IMR-90 (cell line): ENCODE measurements around the gene TNNT1. TPM values are rescaled to one million over a fixed set of nuclear protein-coding genes. Genes with fewer than 3 reads are reported as not detected.

Source experiments
- ATAC-seq: fragments of 200-7000 bp; cut with Tn5 transposase; 2 replicates; pipeline ENCODE4 v1.9.1; 2020; ENCODE audit warnings: low read depth, mild to moderate bottlenecking, moderate library complexity
- BruUV-seq: library from RNA; stranded (reverse); fragments of 400-500 nt; replicated peaks from 2 replicates; lab custom pipeline; 2021; lab: Mats Ljungman, UMichigan
- CTCF ChIA-PET: fragments of 300-600 bp; formaldehyde crosslinking; extraction: SDS; loops from one replicate; lab custom pipeline; 2021; ENCODE audit warnings: antibody characterized with exemption; lab: Yijun Ruan, JAX
- POLR2A ChIA-PET: fragments of 300-600 bp; sonication (Branson Sonifier 250); formaldehyde crosslinking; loops from one replicate; lab custom pipeline; 2022; ENCODE audit warnings: antibody characterized with exemption; ENCODE audit not compliant: unreplicated experiment; lab: Charles Lee
- DNase-seq: peaks from one replicate; pipeline ENCODE4 v3.0.0; 2013
- H2AFZ ChIP-seq: replicated peaks from 2 replicates; pipeline ENCODE3; 2013; ENCODE audit warnings: low read length, mild to moderate bottlenecking; ENCODE audit not compliant: poor library complexity
- H2AK5ac ChIP-seq: 2 replicates; pipeline ENCODE4 v1.6.1; 2013; ENCODE audit warnings: low read depth, low read length, inconsistent platforms
- H2AK9ac ChIP-seq: replicated peaks from 2 replicates; pipeline ENCODE3; 2013; ENCODE audit warnings: mild to moderate bottlenecking, low read depth, low read length, moderate library complexity; ENCODE audit not compliant: poor library complexity
- H2BK120ac ChIP-seq: 2 replicates; pipeline ENCODE4 v1.6.1; 2013; ENCODE audit warnings: low read depth, low read length, inconsistent platforms
- H2BK15ac ChIP-seq: 3 replicates; pipeline ENCODE4 v1.6.1; 2013; ENCODE audit warnings: low read depth, low read length, inconsistent platforms
- H2BK20ac ChIP-seq: 2 replicates; pipeline ENCODE4 v1.6.1; 2013; ENCODE audit warnings: low read depth, mild to moderate bottlenecking, inconsistent platforms, low read length, moderate library complexity
- H2BK5ac ChIP-seq: 2 replicates; pipeline ENCODE4 v1.6.1; 2013; ENCODE audit warnings: mild to moderate bottlenecking, low read depth, low read length, inconsistent platforms; ENCODE audit not compliant: poor library complexity, severe bottlenecking
- H3K14ac ChIP-seq: replicated peaks from 2 replicates; pipeline ENCODE4 v1.6.1; 2013; ENCODE audit warnings: low read depth, low read length, inconsistent platforms
- H3K18ac ChIP-seq: 2 replicates; pipeline ENCODE4 v1.6.1; 2013; ENCODE audit warnings: low read depth, low read length, control low read depth
- H3K23ac ChIP-seq: 2 replicates; pipeline ENCODE4 v1.6.1; 2013; ENCODE audit warnings: low read depth, low read length, inconsistent platforms
- H3K27ac ChIP-seq: 2 replicates; pipeline ENCODE4 v1.5.1; 2013; ENCODE audit warnings: mild to moderate bottlenecking, control low read depth, low read length; ENCODE audit not compliant: insufficient read depth
- H3K27me3 ChIP-seq: 2 replicates; pipeline ENCODE4 v1.6.1; 2013; ENCODE audit warnings: low read length; ENCODE audit not compliant: control insufficient read depth, insufficient read depth
- H3K36me3 ChIP-seq: 2 replicates; pipeline ENCODE4 v1.6.1; 2013; ENCODE audit warnings: low read length, mixed read lengths; ENCODE audit not compliant: control insufficient read depth, insufficient read depth
- H3K4ac ChIP-seq: 2 replicates; pipeline ENCODE4 v1.6.1; 2013; ENCODE audit warnings: low read depth, low read length, inconsistent platforms
- H3K4me1 ChIP-seq: 2 replicates; pipeline ENCODE4 v1.6.1; 2013; ENCODE audit warnings: low read length, mixed read lengths; ENCODE audit not compliant: control insufficient read depth, insufficient read depth
- H3K4me2 ChIP-seq: 2 replicates; pipeline ENCODE4 v1.6.1; 2013; ENCODE audit warnings: low read depth, mild to moderate bottlenecking, control low read depth, low read length, moderate library complexity
- H3K4me3 ChIP-seq: 2 replicates; pipeline ENCODE4 v1.5.1; 2013; ENCODE audit warnings: low read depth, mild to moderate bottlenecking, control low read depth, low read length, moderate library complexity; ENCODE audit not compliant: insufficient read depth
- H3K56ac ChIP-seq: 2 replicates; pipeline ENCODE4 v1.6.1; 2013; ENCODE audit warnings: low read length, inconsistent platforms; ENCODE audit not compliant: insufficient read depth; ENCODE audit errors: extremely low read depth
- H3K79me1 ChIP-seq, 2 experiments: 2 replicates each; pipeline ENCODE4 v1.6.1; 2013; ENCODE audit warnings: low read length in 2 of 2, inconsistent platforms in 1 of 2, low read depth in 1 of 2
- H3K9ac ChIP-seq: 2 replicates; pipeline ENCODE4 v1.6.1; 2013; ENCODE audit warnings: low read depth, low read length, control low read depth
- H3K9me1 ChIP-seq: 2 replicates; pipeline ENCODE4 v1.6.1; 2013; ENCODE audit warnings: low read length, inconsistent platforms; ENCODE audit not compliant: insufficient read depth
- H3K9me3 ChIP-seq: 2 replicates; pipeline ENCODE4 v1.6.1; 2013; ENCODE audit warnings: low read length; ENCODE audit not compliant: control insufficient read depth, insufficient read depth
- H4K20me1 ChIP-seq: 2 replicates; pipeline ENCODE4 v1.6.1; 2013; ENCODE audit warnings: low read length, inconsistent platforms; ENCODE audit not compliant: insufficient read depth
- H4K5ac ChIP-seq: 2 replicates; pipeline ENCODE4 v1.6.1; 2013; ENCODE audit warnings: mild to moderate bottlenecking, low read depth, low read length, control low read depth
- H4K8ac ChIP-seq, 2 experiments: 2 replicates each; pipeline ENCODE4 v1.6.1; 2013; ENCODE audit warnings: low read depth in 2 of 2, low read length in 2 of 2, control low read depth in 1 of 2, inconsistent platforms in 1 of 2
- H4K91ac ChIP-seq: 2 replicates; pipeline ENCODE4 v1.6.1; 2013; ENCODE audit warnings: low read depth, low read length, inconsistent platforms; ENCODE audit not compliant: insufficient read depth
- POLR2A ChIP-seq: IDR thresholded peaks from 2 replicates; pipeline ENCODE4 v1.6.1; 2012; ENCODE audit warnings: mild to moderate bottlenecking, low read depth, low read length
- WGBS, 2 experiments: methylation state at CpG; one replicate each; pipeline versions ENCODE4 v1.1.5 to v1.1.7; 2013; ENCODE audit warnings: missing lambda C conversion rate in 2 of 2; ENCODE audit not compliant: insufficient read length in 1 of 2; ENCODE audit errors: extremely low coverage in 2 of 2; 5-methylcytosine and 5-hydroxymethylcytosine counted together
- dilution Hi-C: fragments of 300-500 bp; cut with HindIII; formaldehyde crosslinking; loops from one replicate; pipeline ENCODE4 v1.14.3; 2018; ENCODE audit warnings: low sequenced_read_pairs; ENCODE audit not compliant: unreplicated experiment
- in situ Hi-C: fragments of 300-500 bp; cut with MboI; formaldehyde crosslinking; loops from 3 replicates; pipeline ENCODE4 v1.14.3; 2019; ENCODE audit warnings: low sequenced_read_pairs, inconsistent platforms, mixed read lengths
- intact Hi-C: fragments of 100-400 bp; cut with micrococcal nuclease; formaldehyde crosslinking; loops from 2 replicates; pipeline ENCODE4 v1.10.0; 2022
- polyA plus RNA-seq, 3 experiments: library from polyadenylated mRNA; depleted of rRNA; stranded (reverse); fragments of >200 nt; gene quantifications; 2 replicates each; pipeline ENCODE4 v1.2.3, GENCODE V29; 2012; ENCODE audit warnings: low replicate concordance in 1 of 3
- total RNA-seq: library from RNA; depleted of rRNA; stranded (reverse); fragments of >200 nt; gene quantifications from 2 replicates; pipeline ENCODE4 v1.2.3, GENCODE V29; 2012

TNNT1 gene
- total and polyA plus RNA-seq, 2 of the 4 experiments (the other 2 are of a cell fraction): 1.3 to 2.6 TPM

DNA sequence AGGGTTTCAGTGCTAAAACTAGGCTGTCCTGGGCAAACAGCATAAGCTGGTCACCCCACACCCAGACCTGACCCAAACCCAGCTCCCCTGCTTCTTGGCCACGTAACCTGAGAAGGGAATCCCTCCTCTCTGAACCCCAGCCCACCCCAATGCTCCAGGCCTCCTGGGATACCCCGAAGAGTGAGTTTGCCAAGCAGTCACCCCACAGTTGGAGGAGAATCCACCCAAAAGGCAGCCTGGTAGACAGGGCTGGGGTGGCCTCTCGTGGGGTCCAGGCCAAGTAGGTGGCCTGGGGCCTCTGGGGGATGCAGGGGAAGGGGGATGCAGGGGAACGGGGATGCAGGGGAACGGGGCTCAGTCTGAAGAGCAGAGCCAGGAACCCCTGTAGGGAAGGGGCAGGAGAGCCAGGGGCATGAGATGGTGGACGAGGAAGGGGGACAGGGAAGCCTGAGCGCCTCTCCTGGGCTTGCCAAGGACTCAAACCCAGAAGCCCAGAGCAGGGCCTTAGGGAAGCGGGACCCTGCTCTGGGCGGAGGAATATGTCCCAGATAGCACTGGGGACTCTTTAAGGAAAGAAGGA, 34.4 kb downstream of the TNNT1 start:
- H3K56ac ChIP-seq: no peak overlapping the region
- WGBS, 2 experiments: 76% methylated on average over 3 of the region's 9 CpGs; no CpG with 5 or more reads in 1 of the 2 experiments

More for the DNA sequence above, 34.4 kb downstream of the TNNT1 start:
- H3K18ac ChIP-seq: no peak overlapping the region
- intact Hi-C loops: no loop called here
- H3K27me3 ChIP-seq: no peaks in the 10 kb centered on the region
- DNase-seq (no peak), ATAC-seq (no peak)
- peaks cover 4% of the 10 kb centered on the region; the same call in 1 of the 2 replicates for H3K9me1 ChIP-seq
- no peak overlapping the region for H2BK120ac ChIP-seq
- no peak overlapping the region for H2AK5ac ChIP-seq
- no peaks in the 10 kb centered on the region for H3K9me3 ChIP-seq
- no peak overlapping the region for H3K9ac ChIP-seq
- H3K14ac ChIP-seq: no peak overlapping the region
- in situ Hi-C loops: loop anchor here (25.0 kb wide), 1 partner anchor 523 kb away; the partner anchor contains the start of genes CCDC106, ZNF580 and ZNF581
- no peak overlapping the region for H4K5ac ChIP-seq
- no peak overlapping the region for H2BK15ac ChIP-seq
- H2AFZ ChIP-seq: no peak overlapping the region
- no peak overlapping the region for H3K23ac ChIP-seq
- no peak overlapping the region for H3K4me2 ChIP-seq
- POLR2A ChIA-PET: no interaction called here
- H3K4me1 ChIP-seq: peaks cover 13% of the 10 kb centered on the region
- no peak overlapping the region for H4K8ac ChIP-seq
- H3K4me3 ChIP-seq: no peak overlapping the region
- H2BK5ac ChIP-seq: no peak overlapping the region
- peaks cover 12% of the 10 kb centered on the region; the same call in 1 of the 2 replicates for H3K36me3 ChIP-seq
- H2BK20ac ChIP-seq: no peak overlapping the region
- no peak overlapping the region for H4K91ac ChIP-seq
- H3K79me1 ChIP-seq: peaks cover 15 to 55% of the 10 kb centered on the region in 2 experiments; a peak in 3 of 4 replicates
- no peak overlapping the region for H2AK9ac ChIP-seq
- H3K27ac ChIP-seq: no peak overlapping the region
- CTCF ChIA-PET: no interaction called here
- dilution Hi-C loops: no loop called here
- no peak for TF ChIP-seq POLR2A
- H4K20me1 ChIP-seq: peaks cover 63% of the 10 kb centered on the region
- no TSS peak for BruUV-seq
- no peak overlapping the region for H3K4ac ChIP-seq
